MM.1S (cell line): ENCODE measurements around the gene DCDC2C.

Experiments
- EZH2 ChIP-seq: fragments of 300-600 bp; sonication (generic); optimal IDR thresholded peaks from 2 replicates; pipeline ENCODE3; 2017; ENCODE audit warnings: low read depth, mild to moderate bottlenecking, antibody characterized with exemption, low read length, mixed read lengths
- EZH2phosphoT487 ChIP-seq: fragments of 300-600 bp; sonication (generic); IDR thresholded peaks from 2 replicates; pipeline ENCODE4 v1.6.1; 2018; ENCODE audit warnings: antibody characterized with exemption, low read length
- TF ChIP-seq, protein P1 (sequence below): fragments of 300-600 bp; sonication (generic); IDR thresholded peaks from 2 replicates; pipeline ENCODE4 v1.5.1; 2016; ENCODE audit warnings: antibody characterized with exemption, low read length, mixed read lengths

DNA sequence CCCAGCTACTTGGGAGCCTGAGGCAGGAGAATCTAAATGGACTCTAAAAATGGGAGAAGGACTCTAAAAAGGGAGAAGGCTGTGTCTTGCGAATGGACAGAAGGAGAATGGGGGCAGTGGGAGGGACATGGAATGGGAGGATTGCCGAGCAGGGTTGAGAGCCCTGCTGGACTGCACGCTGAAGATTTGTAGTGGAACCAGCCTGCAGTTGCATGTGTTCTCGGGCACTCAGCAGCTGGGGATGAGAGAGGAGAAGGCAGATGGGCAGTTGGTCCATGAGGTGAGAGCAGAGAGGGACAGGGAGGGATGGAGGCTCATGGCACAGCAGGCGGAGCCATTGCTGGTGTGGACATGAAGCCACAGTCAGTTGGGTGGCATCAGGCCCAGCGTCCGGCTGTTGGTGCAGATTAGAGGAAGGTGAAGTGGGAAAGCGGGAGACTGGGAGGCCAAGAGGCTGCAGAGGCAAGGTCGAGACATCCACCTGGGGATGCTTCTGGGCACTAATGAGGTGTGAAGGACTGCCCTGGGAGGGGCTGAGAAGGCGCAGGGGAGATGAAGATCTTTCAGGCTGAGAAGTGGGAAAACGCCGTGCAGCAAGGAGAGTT lies 40.7 kb downstream of the DCDC2C start:
- TF ChIP-seq, protein P1, sequence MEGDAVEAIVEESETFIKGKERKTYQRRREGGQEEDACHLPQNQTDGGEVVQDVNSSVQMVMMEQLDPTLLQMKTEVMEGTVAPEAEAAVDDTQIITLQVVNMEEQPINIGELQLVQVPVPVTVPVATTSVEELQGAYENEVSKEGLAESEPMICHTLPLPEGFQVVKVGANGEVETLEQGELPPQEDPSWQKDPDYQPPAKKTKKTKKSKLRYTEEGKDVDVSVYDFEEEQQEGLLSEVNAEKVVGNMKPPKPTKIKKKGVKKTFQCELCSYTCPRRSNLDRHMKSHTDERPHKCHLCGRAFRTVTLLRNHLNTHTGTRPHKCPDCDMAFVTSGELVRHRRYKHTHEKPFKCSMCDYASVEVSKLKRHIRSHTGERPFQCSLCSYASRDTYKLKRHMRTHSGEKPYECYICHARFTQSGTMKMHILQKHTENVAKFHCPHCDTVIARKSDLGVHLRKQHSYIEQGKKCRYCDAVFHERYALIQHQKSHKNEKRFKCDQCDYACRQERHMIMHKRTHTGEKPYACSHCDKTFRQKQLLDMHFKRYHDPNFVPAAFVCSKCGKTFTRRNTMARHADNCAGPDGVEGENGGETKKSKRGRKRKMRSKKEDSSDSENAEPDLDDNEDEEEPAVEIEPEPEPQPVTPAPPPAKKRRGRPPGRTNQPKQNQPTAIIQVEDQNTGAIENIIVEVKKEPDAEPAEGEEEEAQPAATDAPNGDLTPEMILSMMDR, result no peak
- TF ChIP-seq EZH2, result no peak
- no peak for TF ChIP-seq EZH2phosphoT487
